Inflammatory macrophage treated with lipopolysaccharide for 4 hours (primary cell): ENCODE results near the gene SLC39A13.

Source experiments
- DNase-seq: peaks from one replicate; pipeline ENCODE4 v3.0.0-alpha.2; 2020

Gene SLC39A13

GRCh38 chr11:47461876-47462275 lies 53.5 kb downstream of the SLC39A13 start:
- no peak for DNase-seq

DNA sequence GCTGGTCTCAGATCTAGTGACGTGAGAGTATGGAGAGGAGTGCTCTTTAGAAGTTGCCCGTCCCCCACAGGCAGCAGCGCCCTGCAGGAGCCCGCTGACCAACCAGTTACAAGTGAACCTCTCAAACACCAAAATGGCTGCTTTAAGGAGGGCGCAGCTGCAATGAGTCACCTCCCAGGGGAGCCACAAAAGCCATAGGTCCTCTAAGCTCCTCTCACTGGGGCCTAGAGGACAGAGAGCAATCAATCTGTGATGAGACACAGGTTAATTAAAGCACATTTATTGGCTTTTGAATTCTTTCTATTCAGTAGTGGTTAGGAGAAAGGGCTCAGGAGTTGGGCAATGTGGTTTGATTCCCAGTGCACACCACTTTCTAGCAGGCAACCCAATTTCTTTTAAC lies 56.1 kb downstream of the SLC39A13 start:
- DNase-seq = no peak
